Activated naive CD4-positive, alpha-beta T cell treated with anti-CD3 and anti-CD28 coated beads, Interleukin-2, amount 50 U/mL, for 24 hours (primary cell): ENCODE measurements around the gene VNN1.

Experiments used
- H3K27ac Mint-ChIP-seq: one replicate; pipeline ENCODE4 v1.8.0; 2021; ENCODE audit warnings: mild to moderate bottlenecking, mixed read lengths
- H3K27me3 Mint-ChIP-seq: one replicate; pipeline ENCODE4 v1.8.0; 2021; ENCODE audit warnings: mixed read lengths
- H3K36me3 Mint-ChIP-seq: one replicate; pipeline ENCODE4 v1.8.0; 2021; ENCODE audit warnings: mixed read lengths
- H3K4me1 Mint-ChIP-seq: one replicate; pipeline ENCODE4 v1.8.0; 2021; ENCODE audit warnings: mixed read lengths
- H3K4me3 Mint-ChIP-seq: one replicate; pipeline ENCODE4 v1.8.0; 2021; ENCODE audit warnings: mild to moderate bottlenecking, mixed read lengths
- H3K9me3 Mint-ChIP-seq: one replicate; pipeline ENCODE4 v1.8.0; 2021; ENCODE audit warnings: mixed read lengths

The VNN1 gene, protein sequence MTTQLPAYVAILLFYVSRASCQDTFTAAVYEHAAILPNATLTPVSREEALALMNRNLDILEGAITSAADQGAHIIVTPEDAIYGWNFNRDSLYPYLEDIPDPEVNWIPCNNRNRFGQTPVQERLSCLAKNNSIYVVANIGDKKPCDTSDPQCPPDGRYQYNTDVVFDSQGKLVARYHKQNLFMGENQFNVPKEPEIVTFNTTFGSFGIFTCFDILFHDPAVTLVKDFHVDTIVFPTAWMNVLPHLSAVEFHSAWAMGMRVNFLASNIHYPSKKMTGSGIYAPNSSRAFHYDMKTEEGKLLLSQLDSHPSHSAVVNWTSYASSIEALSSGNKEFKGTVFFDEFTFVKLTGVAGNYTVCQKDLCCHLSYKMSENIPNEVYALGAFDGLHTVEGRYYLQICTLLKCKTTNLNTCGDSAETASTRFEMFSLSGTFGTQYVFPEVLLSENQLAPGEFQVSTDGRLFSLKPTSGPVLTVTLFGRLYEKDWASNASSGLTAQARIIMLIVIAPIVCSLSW

DNA sequence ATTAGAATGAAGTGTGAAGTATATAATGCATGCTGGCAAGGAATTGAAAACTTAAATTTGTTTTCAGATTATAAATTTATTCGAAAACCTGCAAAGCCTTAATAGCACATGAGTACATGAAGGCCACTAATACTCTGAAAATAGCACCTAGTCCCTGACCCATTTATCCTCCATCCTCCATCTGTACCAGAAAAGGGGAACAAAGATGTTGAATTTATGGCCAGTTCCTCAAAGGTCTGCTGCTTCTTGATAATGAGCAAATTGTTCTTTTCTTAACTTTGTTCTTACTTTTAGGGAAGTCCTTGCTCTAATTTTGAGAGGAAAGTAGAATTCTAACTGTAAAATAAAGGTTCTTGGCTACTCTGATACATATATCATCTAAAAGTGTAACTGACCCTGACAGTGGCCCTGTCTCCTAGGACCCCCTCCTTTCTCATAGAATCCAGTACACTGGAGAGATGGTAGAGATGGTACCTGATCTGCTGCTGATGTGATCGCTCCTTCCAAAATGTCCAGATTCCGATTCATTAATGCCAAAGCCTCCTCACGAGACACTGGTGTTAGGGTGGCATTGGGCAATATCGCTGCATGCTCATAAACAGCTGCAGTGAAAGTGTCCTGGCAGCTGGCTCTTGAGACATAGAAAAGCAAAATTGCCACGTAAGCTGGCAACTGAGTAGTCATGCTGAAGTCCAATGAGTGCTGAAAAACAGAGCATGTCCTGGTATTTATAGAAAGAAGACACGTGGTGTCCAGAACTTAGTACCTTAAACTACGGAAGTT is at the start of gene VNN1:
Gene VNN1 (minus strand): TSS at position 704 of the 783 bp plus-strand sequence. CDS start 20 bp downstream, at position 684.
- no peaks in the 10 kb centered on the region for H3K9me3 Mint-ChIP-seq
- peaks cover 14% of the 10 kb centered on the region for H3K27me3 Mint-ChIP-seq
- no peaks in the 10 kb centered on the region for H3K4me1 Mint-ChIP-seq
- no peak within 1 kb of the TSS for H3K4me3 Mint-ChIP-seq
- no peak within 1 kb of the TSS for H3K27ac Mint-ChIP-seq
- H3K36me3 Mint-ChIP-seq: no peaks in the 10 kb centered on the region

DNA sequence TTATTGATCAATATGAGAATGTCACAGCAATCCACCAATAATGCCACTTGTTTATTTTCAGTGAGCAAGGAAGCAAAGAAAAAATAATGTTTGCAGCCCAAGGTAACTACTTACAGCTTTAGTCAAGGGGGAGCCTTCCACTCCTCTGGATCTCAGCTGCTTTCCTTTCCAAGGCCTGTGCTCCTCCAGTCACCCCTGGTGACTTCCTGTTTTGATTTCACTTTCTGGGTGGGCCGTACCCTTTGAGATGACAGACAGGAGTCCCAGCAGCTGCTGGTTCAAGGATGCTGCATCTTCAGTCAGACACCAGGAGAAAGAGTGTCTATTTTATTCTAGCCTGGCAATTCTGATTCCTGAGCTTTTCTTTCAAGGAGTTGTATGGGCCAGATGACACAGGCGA is 49.4 kb upstream of the VNN1 start:
- peaks cover 52% of the 10 kb centered on the region for H3K4me1 Mint-ChIP-seq
- H3K27me3 Mint-ChIP-seq: no peaks in the 10 kb centered on the region
- peak overlapping the region; percentile 79 for H3K27ac Mint-ChIP-seq
- peak overlapping the region; percentile 83 for H3K4me3 Mint-ChIP-seq
- no peaks in the 10 kb centered on the region for H3K9me3 Mint-ChIP-seq
- H3K36me3 Mint-ChIP-seq: peaks cover 6% of the 10 kb centered on the region

DNA sequence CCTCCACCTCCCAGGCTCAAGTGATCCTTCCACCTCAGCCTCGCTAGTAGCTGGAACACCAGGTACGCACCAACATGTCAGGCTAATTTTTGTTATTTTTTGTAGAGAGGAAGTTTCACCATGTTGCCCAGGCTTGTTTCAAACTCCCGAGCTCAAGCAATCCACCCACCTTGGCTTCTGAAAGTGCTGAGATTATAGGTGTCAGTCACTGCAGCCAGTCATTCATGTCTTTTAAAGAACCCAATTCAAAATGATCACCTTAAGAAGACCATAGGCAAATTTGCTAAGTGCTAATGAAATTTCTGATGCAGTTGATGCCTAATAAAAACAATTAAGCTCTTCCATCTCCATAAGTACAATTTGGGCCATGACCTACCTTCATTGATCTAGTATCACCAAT is 46.4 kb upstream of the VNN1 start:
- Mint-ChIP-seq H3K27ac (peak overlapping the region; percentile 48), H3K9me3 (no peaks in the 10 kb centered on the region), H3K36me3 (peaks cover 8% of the 10 kb centered on the region), H3K4me1 (peaks cover 48% of the 10 kb centered on the region), H3K27me3 (no peaks in the 10 kb centered on the region), H3K4me3 (no peak overlapping the region)

GRCh38 chr6:132758689-132759088 is 44.8 kb upstream of the VNN1 start:
- peaks cover 35% of the 10 kb centered on the region for H3K4me1 Mint-ChIP-seq
- H3K27ac Mint-ChIP-seq: no peak overlapping the region
- no peak overlapping the region for H3K4me3 Mint-ChIP-seq
- peaks cover 11% of the 10 kb centered on the region for H3K36me3 Mint-ChIP-seq
- no peaks in the 10 kb centered on the region for H3K9me3 Mint-ChIP-seq
- no peaks in the 10 kb centered on the region for H3K27me3 Mint-ChIP-seq

DNA sequence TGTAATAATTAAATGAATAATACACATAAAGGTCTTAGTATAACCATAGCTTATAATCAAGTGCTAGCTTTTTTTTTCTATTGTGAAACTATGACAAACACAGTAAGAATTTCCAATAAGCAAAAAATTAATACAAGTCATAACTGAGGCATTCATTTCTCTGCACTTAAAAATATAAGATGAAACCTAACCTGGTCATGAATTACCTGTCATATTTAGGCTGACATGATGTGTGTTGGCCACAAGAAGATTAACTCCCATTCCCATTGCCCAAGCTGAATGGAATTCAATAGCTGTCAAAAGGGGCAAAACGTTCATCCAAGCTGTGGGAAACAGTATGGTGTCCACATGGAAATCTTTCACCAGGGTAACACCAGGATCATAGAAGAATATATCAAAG is 38.4 kb upstream of the VNN1 start:
- Mint-ChIP-seq H3K4me3 (no peak overlapping the region), H3K36me3 (peaks cover 28% of the 10 kb centered on the region), H3K9me3 (no peaks in the 10 kb centered on the region), H3K27ac (no peak overlapping the region), H3K4me1 (peaks cover 5% of the 10 kb centered on the region), H3K27me3 (no peaks in the 10 kb centered on the region)

DNA sequence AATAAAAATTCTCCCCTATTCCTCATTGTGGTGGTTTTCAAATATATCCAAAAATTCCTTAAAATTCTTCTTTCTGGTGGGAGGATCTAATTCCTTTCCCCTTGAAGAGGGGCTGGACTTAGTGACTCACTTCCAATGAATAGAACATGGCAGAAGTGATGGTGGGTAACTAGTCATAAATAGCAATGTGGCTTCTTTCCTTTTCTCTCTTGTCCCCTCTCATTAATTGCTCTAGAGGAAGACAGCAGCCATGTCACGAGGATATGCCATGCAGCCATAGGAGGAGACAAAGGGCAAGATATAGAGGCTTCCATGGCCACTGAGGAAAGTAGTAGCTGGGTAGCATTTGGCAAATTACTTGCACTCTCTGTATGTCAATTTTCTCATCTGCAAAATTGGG is 38.0 kb upstream of the VNN1 start:
- Mint-ChIP-seq H3K27ac (no peak overlapping the region), H3K27me3 (no peaks in the 10 kb centered on the region), H3K36me3 (peaks cover 31% of the 10 kb centered on the region), H3K9me3 (no peaks in the 10 kb centered on the region), H3K4me1 (peaks cover 7% of the 10 kb centered on the region), H3K4me3 (no peak overlapping the region)

DNA sequence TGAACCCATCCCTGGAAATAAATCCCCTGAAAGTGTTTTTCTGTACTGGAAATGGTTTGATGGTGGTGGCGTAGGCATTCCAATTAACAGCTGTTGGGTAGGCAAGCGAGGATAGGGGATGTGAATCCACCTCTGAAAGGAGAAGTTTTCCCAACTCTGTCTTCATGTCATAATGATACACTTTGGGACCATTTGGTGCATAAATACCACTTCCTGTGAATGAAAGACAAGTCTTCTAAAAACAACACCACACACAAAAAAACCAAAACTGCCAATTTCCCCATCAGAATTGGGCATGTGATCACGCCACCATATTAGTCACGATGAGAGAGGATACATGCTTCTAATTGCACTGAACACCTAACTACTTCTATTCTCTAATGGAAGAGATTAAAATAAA is 37.5 kb upstream of the VNN1 start:
- no peak overlapping the region for H3K4me3 Mint-ChIP-seq
- H3K27ac Mint-ChIP-seq: no peak overlapping the region
- H3K9me3 Mint-ChIP-seq: no peaks in the 10 kb centered on the region
- H3K4me1 Mint-ChIP-seq: peaks cover 10% of the 10 kb centered on the region
- no peaks in the 10 kb centered on the region for H3K27me3 Mint-ChIP-seq
- peaks cover 35% of the 10 kb centered on the region for H3K36me3 Mint-ChIP-seq

DNA sequence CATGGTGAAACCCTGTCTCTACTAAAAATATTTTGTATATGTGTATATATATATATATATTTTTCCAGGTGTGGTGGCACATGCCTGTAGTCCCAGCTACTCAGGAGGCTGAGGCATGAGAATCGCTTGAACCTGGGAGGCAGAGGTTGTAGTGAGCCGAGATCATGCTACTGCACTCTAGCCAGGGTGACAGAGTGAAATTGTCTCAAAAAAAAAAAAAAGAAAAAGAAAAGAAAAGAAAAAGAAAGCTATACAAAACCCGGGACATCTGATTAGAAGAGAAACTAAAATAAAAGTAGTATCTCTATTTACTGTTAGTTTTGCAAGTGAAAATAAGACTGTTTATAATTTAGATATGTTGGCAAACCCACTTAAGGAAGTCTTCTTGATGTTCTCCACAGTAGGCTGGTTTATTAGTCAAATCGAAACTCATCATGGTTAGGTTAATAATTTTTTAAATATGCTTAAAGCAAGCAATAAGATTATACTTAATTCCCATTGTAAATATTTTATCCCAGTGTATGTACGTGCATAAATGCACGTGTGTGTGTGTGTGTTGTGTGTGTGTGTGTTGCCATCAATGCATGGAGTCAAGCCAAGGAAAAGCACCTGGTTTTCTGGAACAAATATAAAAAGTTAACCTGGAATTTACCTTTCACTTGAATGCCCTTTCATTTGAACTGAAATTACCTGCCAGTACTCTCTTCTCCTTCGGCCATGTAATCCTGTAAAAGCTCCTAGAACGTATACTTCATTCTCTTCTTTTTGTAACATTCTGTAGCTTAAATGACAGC is 36.8 kb upstream of the VNN1 start:
- H3K9me3 Mint-ChIP-seq: no peaks in the 10 kb centered on the region
- no peak overlapping the region for H3K4me3 Mint-ChIP-seq
- no peaks in the 10 kb centered on the region for H3K27me3 Mint-ChIP-seq
- peaks cover 10% of the 10 kb centered on the region for H3K4me1 Mint-ChIP-seq
- peaks cover 36% of the 10 kb centered on the region for H3K36me3 Mint-ChIP-seq
- H3K27ac Mint-ChIP-seq: no peak overlapping the region

GRCh38 chr6:132749111-132749510 is 35.3 kb upstream of the VNN1 start:
- Mint-ChIP-seq H3K27me3 (no peaks in the 10 kb centered on the region), H3K27ac (no peak overlapping the region), H3K9me3 (no peaks in the 10 kb centered on the region), H3K4me3 (no peak overlapping the region), H3K4me1 (peaks cover 10% of the 10 kb centered on the region), H3K36me3 (peaks cover 45% of the 10 kb centered on the region)

- H3K27ac Mint-ChIP-seq: no peak overlapping the region
- no peaks in the 10 kb centered on the region for H3K9me3 Mint-ChIP-seq
- H3K4me3 Mint-ChIP-seq: no peak overlapping the region
- H3K27me3 Mint-ChIP-seq: no peaks in the 10 kb centered on the region
- H3K4me1 Mint-ChIP-seq: peaks cover 10% of the 10 kb centered on the region
- peaks cover 49% of the 10 kb centered on the region for H3K36me3 Mint-ChIP-seq
Measured at GRCh38 chr6:132748446-132748845, 34.6 kb upstream of the VNN1 start.

GRCh38 chr6:132746048-132746447 is 32.2 kb upstream of the VNN1 start:
- Mint-ChIP-seq H3K27ac (no peak overlapping the region), H3K27me3 (no peaks in the 10 kb centered on the region), H3K36me3 (peaks cover 52% of the 10 kb centered on the region), H3K4me1 (peaks cover 10% of the 10 kb centered on the region), H3K9me3 (peaks cover 7% of the 10 kb centered on the region), H3K4me3 (no peak overlapping the region)

- H3K4me1 Mint-ChIP-seq: peaks cover 9% of the 10 kb centered on the region
- H3K36me3 Mint-ChIP-seq: peaks cover 48% of the 10 kb centered on the region
- H3K4me3 Mint-ChIP-seq: no peak overlapping the region
- peaks cover 23% of the 10 kb centered on the region for H3K9me3 Mint-ChIP-seq
- H3K27ac Mint-ChIP-seq: no peak overlapping the region
- no peaks in the 10 kb centered on the region for H3K27me3 Mint-ChIP-seq
Measured at GRCh38 chr6:132742495-132742894, 28.6 kb upstream of the VNN1 start.

- H3K9me3 Mint-ChIP-seq: peaks cover 23% of the 10 kb centered on the region
- H3K27me3 Mint-ChIP-seq: no peaks in the 10 kb centered on the region
- peaks cover 41% of the 10 kb centered on the region for H3K36me3 Mint-ChIP-seq
- H3K4me1 Mint-ChIP-seq: peaks cover 15% of the 10 kb centered on the region
- no peak overlapping the region for H3K27ac Mint-ChIP-seq
- no peak overlapping the region for H3K4me3 Mint-ChIP-seq
Measured at GRCh38 chr6:132741281-132741680, 27.4 kb upstream of the VNN1 start.

GRCh38 chr6:132736239-132736638 is 22.4 kb upstream of the VNN1 start:
- Mint-ChIP-seq H3K4me3 (no peak overlapping the region), H3K27ac (no peak overlapping the region), H3K9me3 (peaks cover 18% of the 10 kb centered on the region), H3K4me1 (peaks cover 20% of the 10 kb centered on the region), H3K27me3 (no peaks in the 10 kb centered on the region), H3K36me3 (peaks cover 13% of the 10 kb centered on the region)

DNA sequence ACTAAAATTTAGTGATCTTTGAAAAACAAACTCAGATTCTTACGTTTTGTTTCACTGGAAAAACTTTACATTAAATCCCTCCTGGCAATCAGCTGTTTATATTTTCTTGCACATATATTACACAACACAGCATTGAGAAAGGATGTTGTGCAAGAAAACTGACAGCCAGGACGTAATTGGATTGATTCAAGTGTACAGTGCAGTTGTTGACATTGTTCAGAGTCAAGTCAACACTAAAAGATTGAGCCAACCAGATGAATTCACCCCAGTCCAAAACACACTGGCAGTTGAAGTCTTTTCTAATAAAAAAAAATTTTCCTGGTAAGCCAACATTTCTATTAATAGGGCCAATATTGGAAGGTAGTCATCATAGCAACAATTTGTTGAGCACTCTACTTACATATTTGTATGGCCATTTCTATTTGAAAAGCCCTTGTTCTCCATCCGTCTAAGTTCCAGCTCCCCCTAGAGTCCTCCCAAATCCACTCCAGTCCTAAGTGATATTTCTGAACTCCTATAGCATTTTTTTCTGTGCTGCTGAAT is 20.9 kb upstream of the VNN1 start:
- Mint-ChIP-seq H3K27ac (peak overlapping the region; percentile 57), H3K9me3 (peaks cover 14% of the 10 kb centered on the region), H3K27me3 (no peaks in the 10 kb centered on the region), H3K36me3 (peaks cover 6% of the 10 kb centered on the region), H3K4me3 (no peak overlapping the region), H3K4me1 (peaks cover 20% of the 10 kb centered on the region)
